ENCODE data around the gene SH3TC2. TPM values are rescaled to one million over a fixed set of nuclear protein-coding genes. Genes with fewer than 3 reads are reported as not detected.

SH3TC2 gene
- total and polyA plus RNA-seq, 7 donors, result 0.18 to 1.9 (median 0.60) TPM

DNA sequence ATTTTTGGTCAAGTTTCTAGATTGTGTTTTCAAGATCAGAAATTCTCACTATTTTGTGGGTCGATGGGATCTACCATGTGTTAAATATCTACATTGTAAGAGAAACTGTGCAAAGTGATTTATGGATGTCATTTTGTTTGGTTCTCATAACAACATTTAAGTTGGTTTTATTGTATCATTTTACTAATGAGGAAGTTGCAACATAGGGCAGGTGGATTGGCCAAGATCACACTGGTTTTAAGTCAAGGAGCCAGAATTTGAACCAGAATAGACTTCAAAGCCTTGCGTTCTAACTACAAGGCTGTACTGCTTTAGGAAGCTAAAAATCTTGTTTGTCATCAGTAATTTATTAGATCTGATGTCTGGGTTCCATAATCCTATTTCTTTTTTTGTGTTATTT lies 23.4 kb downstream of the SH3TC2 start:
- TF ChIP-seq, protein P1, sequence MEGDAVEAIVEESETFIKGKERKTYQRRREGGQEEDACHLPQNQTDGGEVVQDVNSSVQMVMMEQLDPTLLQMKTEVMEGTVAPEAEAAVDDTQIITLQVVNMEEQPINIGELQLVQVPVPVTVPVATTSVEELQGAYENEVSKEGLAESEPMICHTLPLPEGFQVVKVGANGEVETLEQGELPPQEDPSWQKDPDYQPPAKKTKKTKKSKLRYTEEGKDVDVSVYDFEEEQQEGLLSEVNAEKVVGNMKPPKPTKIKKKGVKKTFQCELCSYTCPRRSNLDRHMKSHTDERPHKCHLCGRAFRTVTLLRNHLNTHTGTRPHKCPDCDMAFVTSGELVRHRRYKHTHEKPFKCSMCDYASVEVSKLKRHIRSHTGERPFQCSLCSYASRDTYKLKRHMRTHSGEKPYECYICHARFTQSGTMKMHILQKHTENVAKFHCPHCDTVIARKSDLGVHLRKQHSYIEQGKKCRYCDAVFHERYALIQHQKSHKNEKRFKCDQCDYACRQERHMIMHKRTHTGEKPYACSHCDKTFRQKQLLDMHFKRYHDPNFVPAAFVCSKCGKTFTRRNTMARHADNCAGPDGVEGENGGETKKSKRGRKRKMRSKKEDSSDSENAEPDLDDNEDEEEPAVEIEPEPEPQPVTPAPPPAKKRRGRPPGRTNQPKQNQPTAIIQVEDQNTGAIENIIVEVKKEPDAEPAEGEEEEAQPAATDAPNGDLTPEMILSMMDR (IDR thresholded peaks at IDR 0.05), result no peak
- H3K4me1 ChIP-seq, result peaks cover 4% of the 10 kb centered on the region
- ATAC-seq, result no peak

DNA sequence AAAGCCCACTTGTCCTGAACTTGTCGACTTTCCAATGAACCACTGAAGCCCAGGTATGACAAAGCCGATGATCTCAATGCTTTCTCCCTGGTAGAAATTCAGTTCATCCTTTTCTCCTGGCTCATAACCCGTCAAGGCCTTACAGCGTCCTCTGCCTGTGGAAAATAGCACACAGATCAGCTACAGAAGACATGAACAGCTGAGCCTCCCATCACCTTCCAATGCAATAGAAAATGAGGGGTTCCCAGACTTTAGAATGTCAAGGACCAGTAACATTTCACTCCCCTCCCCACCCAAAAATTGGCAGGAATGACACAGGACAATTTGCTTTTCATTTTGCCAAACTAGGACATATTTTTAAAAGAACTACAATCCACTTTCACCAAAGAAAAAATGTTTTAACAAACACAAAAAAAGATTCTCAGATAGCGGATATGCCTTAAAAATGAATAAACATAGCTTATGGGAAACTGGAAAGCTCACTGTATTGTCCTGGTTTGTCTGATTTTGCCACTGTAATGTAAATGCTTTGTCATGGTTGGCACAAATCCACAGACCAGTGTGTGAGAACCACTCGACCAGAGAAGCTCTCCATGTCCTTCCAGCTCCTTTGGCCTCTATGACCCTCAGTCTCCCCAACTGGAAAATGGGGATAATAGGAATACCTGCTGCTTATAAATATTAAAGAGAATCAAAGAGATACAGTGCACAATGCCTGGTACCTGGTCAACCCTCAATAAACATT lies 24.4 kb downstream of the SH3TC2 start:
- intact Hi-C loops (cut with DNase I), result loop anchor here (5.0 to 10.0 kb wide), 5 partner anchors 74 to 594 kb away; partner anchors contain the start of gene ADRB2 (in 2 of the 2)
- 78 to 84% (median 80%) methylated on average over 6 of the region's 6 CpGs for WGBS, 3 donors

More for the DNA sequence above, 23.4 kb downstream of the SH3TC2 start:
- DNase-seq, result no peak
- no peaks in the 10 kb centered on the region for H3K36me3 ChIP-seq (ENCODE audit: insufficient read depth in 1 of 2, low read depth in 1 of 2)
- H3K27ac ChIP-seq, result no peak overlapping the region
- H3K27me3 ChIP-seq (ENCODE audit: insufficient read depth in 3 of 3, low read length in 2 of 3), result no peaks in the 10 kb centered on the region
- intact Hi-C loops (cut with DNase I), result loop anchor here (5.0 to 10.0 kb wide), 5 partner anchors 73 to 595 kb away; partner anchors contain the start of gene ADRB2 (in 2 of the 2)
- H3K4me3 ChIP-seq, result no peak overlapping the region
- H3K9me3 ChIP-seq, result no peaks in the 10 kb centered on the region
- WGBS, 3 donors, result 61 to 89% (median 76%) methylated on average over 2 of the region's 2 CpGs

DNA sequence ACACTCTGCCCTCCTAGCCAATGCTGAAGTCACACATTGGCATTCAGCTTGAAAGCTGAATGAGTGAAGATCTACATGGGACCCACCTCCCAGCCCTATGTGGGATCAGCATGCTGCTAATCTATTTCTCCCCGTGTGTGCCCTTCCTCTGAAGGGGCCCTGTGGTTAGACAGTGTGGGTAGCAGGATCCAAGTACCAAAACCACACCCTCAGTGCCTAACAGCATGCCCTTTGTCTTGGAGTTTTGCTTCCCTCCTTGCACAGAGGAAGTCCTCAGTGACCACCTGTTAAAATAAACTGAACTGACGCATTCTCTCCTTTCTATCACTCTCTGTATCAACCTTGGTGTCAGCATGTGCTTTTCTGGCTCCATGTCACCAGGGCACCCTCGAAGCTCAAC lies 25.0 kb downstream of the SH3TC2 start:
- Histone ChIP-seq H3K27me3 (ENCODE audit: insufficient read depth in 3 of 3, low read length in 2 of 3) (no peaks in the 10 kb centered on the region), H3K9me3 (no peaks in the 10 kb centered on the region), H3K4me3 (no peak overlapping the region), H3K4me1 (peaks cover 4% of the 10 kb centered on the region), H3K27ac (no peak overlapping the region), H3K36me3 (ENCODE audit: insufficient read depth in 1 of 2, low read depth in 1 of 2) (no peaks in the 10 kb centered on the region)
- ATAC-seq, result no peak
- intact Hi-C loops (cut with DNase I), result loop anchor here (2.0 to 10.0 kb wide), 6 partner anchors 74 to 593 kb away; partner anchors contain the start of gene ADRB2 (in 2 of the 2)
- TF ChIP-seq, protein P1 (IDR thresholded peaks at IDR 0.05), result no peak
- WGBS, 3 donors, result 44 to 64% (median 55%) methylated on average over 3 of the region's 3 CpGs
- no peak for DNase-seq

More for the DNA sequence above, 24.4 kb downstream of the SH3TC2 start:
- ATAC-seq (no peak), DNase-seq (no peak)
- H3K27ac ChIP-seq, result no peak overlapping the region
- H3K9me3 ChIP-seq, result no peaks in the 10 kb centered on the region
- peaks cover 4% of the 10 kb centered on the region for H3K4me1 ChIP-seq
- H3K36me3 ChIP-seq (ENCODE audit: insufficient read depth in 1 of 2, low read depth in 1 of 2), result no peaks in the 10 kb centered on the region
- no peaks in the 10 kb centered on the region for H3K27me3 ChIP-seq (ENCODE audit: insufficient read depth in 3 of 3, low read length in 2 of 3)
- TF ChIP-seq, protein P1 (IDR thresholded peaks at IDR 0.05), result no peak
- H3K4me3 ChIP-seq, result no peak overlapping the region

DNA sequence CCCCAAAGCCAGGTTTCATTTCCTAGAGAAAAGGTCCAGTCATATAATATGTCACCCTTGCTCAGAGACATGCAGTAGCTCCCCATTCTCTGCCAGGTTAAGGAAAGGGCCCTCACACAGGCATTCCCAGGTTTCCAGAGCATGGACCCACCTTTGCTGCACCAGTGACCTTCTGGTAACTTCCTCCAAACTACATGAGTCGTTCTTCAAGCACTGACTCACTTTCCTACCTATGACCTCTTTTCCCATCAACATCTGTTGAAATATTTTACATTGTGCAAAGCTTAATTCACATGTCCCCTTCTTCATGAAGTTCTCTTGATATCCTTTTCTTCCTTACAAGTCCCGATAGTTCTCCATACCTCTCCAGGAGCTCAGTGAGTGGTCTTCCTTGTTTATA lies 25.9 kb downstream of the SH3TC2 start:
- intact Hi-C loops (cut with DNase I), result loop anchor here (2.0 to 10.0 kb wide), 6 partner anchors 75 to 592 kb away; partner anchors contain the start of gene ADRB2 (in 2 of the 2)

More for the DNA sequence above, 25.9 kb downstream of the SH3TC2 start:
- H3K9me3 ChIP-seq, result no peaks in the 10 kb centered on the region
- ATAC-seq (no peak), DNase-seq (no peak)
- WGBS, 3 donors, result 57 to 76% (median 73%) methylated on average over 2 of the region's 2 CpGs
- H3K36me3 ChIP-seq (ENCODE audit: insufficient read depth in 1 of 2, low read depth in 1 of 2), result no peaks in the 10 kb centered on the region
- TF ChIP-seq, protein P1 (IDR thresholded peaks at IDR 0.05), result no peak
- H3K27me3 ChIP-seq (ENCODE audit: insufficient read depth in 3 of 3, low read length in 2 of 3), result no peaks in the 10 kb centered on the region
- peaks cover 4% of the 10 kb centered on the region for H3K4me1 ChIP-seq
- H3K27ac ChIP-seq, result no peak overlapping the region
- H3K4me3 ChIP-seq, result no peak overlapping the region

All from psoas muscle (tissue), 8 donors.